GM18511 (cell line): ENCODE measurements around the gene CNGA1.
"Not testable (repeated sequence)": the region's sequence is repeated elsewhere in the genome, so short reads cannot be mapped to it uniquely, and the experiment has no call there.

Experiments used
- ATAC-seq: cut with Tn5 transposase; IDR thresholded peaks from one replicate; pipeline ENCODE4 v1.9.1; 2021; ENCODE audit warnings: mild to moderate bottlenecking, moderate library complexity; ENCODE audit not compliant: unreplicated experiment

CNGA1 gene

DNA sequence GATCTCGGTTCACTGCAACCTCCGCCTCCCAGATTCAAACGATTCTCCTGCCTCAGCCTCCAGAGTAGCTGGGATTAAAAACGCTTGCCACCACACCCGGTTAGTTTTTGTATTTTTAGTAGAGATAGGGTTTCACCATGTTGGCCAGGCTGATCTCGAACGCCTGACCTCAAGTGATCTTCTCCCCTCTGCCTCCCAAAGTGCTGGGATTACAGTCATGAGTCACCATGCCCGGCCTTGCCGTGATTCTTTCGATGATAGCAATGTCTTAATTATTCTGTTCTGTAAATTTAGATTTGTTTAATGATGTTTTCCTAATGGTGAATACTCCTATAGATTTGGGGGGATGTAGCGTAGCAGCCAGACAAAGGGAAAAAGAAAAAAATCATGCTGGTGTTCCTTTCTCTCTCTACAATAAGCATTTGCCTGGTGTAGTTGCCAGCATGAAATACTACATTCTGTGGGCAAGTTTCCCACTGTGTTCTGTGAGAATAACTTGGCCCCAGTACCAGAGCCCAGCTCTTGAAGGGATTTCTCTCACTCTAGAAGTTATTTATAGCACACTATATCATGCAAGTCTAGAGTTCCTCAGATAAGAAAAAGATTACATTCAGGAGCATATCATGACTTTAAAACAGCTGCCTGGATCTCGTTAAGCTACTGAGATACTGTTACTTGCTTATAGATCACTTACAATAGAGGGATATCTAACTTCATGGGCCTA is 15.5 kb upstream of the CNGA1 start:
- ATAC-seq, result no peak

DNA sequence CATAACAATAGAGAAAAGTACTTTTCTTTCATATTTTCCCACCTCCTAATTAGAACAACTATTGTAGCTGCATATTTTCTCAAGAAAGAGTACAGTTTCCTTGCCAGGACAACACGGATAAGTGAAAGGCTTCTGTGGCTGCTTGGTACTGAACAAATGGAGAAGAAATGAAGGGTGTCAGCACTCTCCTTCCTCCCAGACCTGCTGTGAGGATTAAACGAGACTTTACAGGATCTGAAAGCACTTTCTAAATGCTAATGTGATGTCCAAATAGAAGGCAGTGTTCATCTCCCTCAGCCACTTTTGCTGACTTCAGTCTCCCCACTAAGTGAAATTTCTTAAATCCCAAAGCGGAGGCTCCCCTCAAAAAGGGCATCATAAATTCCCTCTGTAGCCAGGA is 14.0 kb upstream of the CNGA1 start:
- ATAC-seq, result no peak

DNA sequence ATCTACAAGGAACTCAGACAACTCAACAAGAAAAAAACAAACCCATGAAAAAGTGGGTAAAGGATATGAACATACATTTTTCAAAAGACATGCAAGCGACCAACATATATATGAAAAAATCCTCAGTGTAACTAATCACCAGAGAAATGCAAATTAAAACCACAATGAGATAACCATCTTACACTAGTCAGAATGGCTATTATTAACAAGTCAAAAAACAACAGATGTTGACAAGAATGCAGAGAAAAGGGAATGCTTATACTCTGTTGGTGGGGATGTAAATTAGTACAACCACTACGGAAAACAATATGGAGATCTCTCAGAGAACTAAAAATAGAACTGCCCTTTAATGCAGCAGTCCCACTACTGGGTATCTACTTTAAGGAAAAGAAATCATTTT is 12.2 kb upstream of the CNGA1 start:
- peak; percentile 60 for ATAC-seq

DNA sequence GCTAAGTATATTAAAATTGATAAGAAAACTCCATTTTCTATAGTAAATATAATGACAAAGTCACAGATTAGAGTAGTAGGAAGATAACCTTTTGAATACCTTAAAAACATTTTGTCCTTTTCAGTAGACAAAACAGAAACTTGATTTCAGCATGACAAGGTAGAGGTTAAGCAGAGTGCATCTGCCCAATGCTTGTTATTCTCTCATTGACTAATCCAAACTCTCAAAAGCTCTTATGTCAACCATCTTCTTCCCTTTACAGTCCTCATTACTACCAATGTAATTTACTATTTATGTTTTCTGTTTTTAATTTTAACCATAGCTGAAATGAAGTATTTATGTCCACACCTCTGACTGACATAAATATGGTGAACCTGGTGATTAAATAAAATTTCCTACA is 11.2 kb upstream of the CNGA1 start:
- ATAC-seq, result peak; percentile 75

DNA sequence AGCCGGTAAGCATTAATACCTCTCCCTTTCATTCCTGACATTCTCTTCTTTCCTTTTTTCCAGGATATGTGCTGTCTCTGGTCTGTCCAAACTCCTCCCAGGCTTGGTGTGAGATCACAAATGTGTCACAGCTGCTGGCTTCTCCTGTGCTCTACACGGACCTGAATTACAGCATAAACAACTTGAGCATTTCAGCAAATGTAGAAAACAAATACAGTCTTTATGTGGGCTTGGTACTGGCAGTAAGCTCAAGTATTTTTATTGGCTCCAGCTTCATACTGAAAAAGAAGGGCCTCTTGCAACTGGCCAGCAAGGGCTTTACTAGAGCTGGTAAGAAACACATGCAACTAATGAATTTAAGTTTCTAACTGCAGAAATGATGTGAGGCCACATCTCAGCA is 8.5 kb upstream of the CNGA1 start:
- ATAC-seq, result no peak

DNA sequence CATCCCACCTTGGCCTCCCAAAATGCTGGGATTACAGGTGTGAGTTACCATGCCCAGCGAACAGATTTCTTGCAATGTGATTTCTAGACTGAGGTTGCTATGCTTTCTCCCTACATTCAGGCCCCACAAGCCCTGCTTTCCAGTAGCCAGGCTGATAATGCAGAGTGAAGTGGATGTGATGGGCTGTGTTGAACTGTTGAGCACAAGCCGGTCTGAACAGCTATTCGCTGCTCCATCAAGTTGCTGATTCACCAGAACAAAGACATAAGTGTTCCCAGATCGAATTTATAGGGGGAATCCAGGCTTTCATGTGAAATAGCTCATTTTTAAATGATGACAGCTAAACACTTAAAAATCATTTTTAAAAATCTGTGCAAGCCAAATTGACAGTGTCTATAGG is 8.0 kb upstream of the CNGA1 start:
- ATAC-seq, result no peak

DNA sequence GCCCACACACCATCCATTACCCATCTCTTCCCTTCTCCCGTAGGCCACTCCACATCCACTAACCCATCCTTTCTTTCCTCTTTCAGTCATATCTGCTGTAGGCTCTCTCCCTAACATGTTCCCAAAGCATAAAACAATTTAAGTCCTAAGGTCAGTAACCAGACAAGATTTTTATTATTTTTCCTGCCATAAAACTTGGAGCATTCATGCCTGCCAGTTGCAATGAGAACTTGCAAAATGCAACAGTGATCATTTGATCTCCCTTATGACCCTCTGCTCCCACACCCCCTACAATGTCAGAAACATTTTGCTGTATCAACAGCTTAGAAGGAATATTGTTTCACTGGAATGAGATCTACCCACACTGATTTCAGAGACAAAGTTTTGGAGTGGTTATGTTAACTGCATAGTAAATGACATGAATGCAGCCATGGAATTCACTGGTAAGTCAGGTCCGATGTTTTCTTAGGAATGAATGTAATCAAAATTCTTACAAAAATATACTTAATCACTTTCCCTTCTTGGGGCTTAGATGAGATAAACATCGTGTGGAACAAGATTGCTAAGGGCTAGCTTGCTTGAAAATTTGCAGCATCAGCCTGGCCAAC is 5.8 kb upstream of the CNGA1 start:
- ATAC-seq, result no peak

DNA sequence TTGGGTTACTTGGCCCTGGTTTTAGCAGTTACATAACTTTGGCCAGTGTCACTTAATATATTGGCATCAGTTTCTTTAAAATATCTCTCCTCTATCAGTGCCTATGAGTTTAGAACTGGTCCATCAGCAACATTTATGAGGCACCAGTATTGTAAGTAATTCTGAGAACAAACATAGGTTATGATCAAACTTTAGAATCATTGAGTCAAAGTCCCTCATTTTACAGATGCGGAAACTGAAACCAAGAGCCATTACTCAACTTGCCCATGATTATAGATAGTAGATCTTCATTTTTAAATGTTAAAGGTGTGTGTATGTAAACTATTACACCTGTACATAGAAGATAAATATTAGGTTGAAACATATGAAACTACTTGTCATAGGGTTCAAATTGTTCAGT is 4.6 kb upstream of the CNGA1 start:
- ATAC-seq, result no peak

DNA sequence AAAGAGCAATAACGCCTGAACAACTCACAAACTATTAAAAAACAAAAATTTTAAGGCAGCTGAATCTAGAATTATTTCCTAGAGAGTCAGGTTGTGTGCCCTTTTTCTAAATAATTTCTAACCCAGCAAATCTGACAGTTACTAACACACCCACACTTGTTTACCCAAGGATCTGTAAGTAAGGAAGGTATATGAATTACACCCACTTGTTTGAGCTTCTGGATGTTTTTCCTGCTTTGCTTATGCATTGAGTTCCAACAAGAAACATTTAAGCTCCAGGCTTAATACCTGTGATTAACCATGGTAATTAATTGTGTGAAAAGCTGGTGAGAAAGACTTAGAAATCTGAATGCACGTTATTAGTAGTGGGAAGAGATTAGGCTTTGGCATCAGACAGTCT is 1.6 kb upstream of the CNGA1 start:
- no peak for ATAC-seq

DNA sequence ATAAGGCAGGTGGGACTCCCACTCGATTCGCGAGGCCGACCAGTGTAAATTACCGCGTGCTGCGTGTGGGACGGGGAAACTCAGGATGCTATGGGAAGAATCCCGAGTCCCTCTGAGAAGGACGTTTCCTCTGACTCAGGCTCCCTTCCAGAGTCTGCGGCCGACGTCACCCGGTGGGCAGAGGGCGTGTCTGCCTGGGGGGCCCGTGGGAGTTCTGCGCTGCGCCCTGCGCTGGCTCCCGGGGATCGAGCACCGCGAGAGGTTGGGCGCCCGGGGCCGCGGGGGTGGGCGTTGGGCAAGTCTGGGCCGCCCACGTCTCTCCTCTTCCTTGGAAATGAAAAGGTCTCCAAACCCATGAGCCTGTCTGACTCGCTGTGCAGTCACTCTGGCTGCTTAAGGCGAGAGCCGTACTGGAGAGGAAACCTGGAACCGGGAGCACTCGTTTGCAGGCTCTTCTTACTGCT is 659 bp upstream of the CNGA1 start:
- ATAC-seq, result peak; percentile 17

DNA sequence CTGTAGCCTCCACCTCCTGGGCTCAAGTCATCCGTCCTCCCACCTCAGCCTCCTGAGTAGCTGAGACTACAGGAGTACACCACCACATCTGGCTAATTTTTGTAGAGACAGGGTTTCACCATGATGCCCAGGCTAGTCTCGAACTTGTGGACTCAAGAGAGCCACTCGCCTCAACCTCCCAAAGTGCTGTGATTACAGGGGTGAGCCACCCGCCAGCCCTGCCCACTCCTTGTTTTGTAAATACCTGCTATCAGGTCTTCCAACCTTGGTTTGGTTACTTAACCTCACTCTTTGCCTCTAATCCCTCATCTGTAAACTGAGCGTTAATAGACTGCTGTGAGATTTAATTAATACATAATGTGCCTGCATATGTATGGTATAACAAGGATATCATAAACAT is 803 bp downstream of the CNGA1 start:
- ATAC-seq, result no peak

DNA sequence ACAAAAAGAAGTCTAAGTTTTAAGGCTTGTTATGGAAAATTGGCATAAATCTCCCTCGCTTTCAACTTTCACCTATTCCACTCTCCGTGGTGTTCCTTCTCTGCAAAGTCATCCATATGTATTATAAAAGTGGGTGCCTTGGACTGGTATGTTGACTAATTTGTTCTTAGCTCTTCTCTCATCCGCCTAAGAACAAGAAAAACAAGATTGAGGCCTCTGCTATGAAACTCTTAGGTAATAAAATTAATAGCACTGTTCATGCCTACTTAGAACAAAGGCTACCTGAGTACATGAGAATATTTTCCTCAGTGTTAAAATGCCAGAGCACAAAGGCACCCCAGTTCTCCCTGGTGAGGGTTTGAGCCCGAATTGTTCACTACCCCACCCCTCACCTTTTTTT is 1.3 kb downstream of the CNGA1 start:
- no peak for ATAC-seq

DNA sequence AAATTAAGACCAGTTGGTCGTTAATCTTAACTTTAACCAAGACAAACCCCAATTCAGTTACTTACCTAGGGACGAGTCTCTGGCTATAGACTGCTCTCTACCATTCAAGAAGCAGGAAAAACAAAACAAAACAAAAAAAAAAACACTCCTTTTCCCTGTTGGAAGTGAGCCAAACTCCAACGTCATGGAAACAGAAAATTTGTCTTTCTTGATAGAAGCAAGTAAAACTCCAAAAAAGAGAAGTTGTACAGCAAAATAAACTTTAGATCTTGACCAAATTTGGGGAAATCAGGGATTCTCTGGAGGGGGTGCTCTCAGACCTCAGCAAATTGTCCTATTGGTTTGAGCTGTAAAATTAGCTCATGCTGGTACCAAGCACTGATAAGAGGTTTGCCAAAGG is 3.7 kb downstream of the CNGA1 start:
- ATAC-seq, result no peak

DNA sequence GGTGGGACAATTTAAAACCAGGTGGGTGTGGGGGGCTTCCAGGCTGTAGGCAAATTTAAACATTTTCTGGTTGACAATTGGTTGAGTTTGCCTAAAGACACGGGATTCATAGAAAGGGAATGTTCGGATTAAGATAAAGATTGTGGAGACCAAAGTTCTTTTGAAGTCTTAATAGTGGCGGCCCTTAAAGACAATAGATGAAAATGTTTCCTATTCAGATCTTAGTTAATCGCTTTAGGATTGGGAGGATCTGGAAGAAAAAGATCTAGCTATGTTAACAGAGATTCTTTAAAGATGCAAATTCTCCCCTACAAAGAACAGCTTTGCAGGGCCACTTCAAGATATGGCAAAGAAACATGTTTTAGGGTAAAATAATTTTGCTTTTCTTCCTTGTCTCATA is 4.8 kb downstream of the CNGA1 start:
- no peak for ATAC-seq

DNA sequence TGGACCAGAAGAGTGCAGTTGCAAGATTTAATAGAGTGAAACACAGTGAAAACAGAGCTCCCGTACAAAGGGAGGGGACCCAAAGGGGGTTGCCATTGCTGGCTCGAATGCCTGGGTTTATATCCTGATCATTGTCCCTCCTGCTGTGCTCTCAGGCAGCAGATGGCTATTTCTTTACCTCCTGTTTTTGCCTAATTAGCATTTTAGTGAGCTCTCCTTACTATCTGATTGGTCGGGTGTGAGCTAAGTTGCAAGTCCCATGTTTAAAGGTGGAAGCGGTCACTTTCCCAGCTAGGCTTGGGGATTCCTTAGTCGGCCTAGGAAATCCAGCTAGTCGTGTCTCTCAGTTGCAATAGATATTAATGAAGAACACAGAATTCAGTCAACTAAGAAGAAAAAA is 5.6 kb downstream of the CNGA1 start:
- not testable (repeated sequence) for ATAC-seq

DNA sequence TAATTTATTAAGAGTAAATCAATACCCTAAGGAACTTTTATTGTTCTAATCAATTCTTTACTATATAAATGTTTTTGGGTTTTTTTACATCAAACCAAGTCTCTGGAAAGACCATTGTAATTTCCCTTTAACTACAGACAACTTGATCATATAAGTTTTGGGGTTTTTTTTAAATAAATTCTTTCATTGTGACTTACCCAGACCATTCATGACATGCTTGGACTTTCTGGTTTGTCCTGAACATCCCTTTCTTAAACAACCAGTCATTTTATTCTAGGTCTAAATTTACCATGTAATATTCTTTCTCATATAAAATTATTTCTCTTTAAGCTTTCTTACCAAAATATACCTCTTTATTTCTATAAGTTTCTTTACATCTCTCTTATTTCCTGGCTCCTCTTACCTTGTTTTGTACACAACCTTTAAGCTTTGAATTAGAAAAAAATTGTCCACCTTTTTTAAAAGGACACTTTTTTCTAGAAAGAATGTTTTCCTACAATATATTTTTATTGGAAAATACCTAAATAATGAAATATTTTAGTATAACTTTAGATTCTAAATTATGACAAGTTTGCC is 8.4 kb downstream of the CNGA1 start:
- ATAC-seq, result no peak

DNA sequence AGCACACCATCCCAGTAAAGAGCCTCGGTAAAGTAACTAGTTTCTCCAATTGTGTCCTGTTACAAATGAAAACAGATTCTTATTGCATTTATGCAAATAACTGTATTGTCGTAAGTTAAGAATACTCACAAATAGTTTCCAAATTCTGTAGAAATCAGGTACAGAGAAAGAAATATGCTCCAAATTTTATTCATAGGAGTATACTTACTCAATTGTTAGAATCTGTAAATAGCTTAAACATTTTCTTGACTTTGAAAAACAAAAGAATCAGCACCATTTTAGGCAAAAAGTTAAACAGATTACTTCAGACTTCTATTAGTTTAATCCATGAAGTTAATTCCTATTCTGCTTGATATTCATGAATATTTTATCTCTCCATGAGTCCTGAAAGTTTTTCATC is 10.7 kb downstream of the CNGA1 start:
- no peak for ATAC-seq

DNA sequence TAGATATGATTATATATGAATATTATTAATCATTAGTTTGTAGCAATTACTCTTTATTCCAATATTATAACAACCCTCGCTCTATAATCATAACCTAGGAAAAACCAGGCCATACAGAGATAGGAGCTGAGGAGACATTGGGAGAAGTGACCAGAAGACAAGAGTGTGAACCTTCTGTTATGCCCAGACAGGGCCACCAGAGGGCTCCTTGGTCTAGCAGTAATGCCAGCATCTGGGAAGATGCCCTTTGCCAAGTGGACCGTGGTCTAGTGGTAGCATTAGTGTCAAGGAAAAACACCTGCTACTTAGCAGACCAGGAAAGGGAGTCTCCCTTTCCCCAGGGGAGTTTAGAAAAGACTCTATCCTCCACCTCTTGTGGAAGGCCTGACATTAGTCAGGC is 12.9 kb downstream of the CNGA1 start:
- ATAC-seq, result not testable (repeated sequence)

DNA sequence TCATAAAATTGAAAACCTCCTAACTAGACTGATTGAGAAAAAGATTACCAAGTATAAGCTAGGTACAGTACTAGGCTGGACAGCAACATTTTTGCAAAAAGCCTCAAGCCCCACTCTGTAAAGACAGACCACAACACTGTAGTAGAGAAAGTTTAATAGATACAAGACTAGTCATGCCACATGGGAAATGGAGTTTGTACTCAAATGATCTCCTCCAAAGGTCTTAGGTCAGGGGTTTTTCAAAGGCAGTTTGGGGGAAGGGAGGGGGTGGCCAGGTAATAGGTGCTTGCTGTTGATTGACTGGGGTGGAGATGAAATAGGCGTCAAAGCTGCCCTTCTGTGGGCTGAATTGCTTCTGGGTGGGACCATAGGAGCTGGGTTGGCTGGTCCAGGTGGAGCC is 14.2 kb downstream of the CNGA1 start:
- no peak for ATAC-seq

DNA sequence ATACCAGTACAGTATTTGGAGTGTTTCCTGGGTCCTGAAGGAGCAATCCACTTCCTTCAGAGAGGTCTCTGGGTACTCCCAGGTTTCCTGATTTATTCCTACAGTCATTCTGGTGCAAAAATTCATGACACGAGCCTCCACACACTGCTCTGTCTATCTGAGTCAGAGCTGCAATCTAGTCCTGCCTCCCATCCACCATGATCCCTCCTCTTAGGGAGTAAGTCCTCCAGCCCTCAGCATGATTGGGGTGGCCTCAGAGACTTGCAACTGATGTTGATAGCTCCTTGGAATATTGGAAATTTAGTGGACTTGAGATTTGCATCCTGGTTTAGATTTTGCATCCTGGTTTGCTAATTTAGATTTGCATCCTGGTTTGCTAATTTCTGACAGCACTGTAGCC is 20.5 kb downstream of the CNGA1 start:
- ATAC-seq, result no peak

DNA sequence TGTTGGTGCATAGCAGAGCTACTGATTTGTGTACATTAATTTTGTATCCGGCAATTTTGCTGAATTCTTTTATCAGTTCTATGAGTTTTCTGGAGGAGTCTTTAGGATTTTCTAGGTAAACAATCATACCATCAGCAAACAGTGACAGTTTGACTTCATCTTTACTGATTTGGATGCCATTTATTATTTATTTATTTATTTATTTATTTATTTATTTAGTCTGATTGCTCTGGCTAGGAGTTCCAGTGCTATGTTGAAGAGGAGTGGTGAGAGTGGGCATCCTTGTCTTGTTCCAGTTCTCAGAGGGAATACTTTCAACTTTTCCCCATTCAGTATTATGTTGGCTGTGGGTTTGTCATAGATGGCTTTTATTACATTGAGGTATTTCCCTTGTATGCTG is 24.0 kb downstream of the CNGA1 start:
- not testable (repeated sequence) for ATAC-seq

DNA sequence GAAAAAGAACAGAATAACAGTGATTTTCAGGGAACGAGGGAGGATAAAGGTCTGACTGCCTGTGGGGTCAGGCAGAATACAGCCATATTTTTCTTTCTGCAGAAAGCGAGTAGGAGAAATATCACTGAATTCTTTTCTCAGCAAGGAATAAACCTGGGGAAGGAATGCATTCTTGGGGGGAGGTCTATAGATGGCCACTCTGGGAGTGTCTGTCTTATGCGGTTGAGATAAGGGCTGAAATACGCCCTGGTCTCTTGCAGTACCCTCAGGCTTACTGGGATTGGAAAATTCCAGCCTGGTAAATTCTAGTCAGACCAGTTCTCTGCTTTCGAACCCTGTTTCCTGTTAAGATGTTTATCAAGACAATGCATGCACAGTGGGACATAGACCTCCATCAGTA is 26.3 kb downstream of the CNGA1 start:
- no peak for ATAC-seq

DNA sequence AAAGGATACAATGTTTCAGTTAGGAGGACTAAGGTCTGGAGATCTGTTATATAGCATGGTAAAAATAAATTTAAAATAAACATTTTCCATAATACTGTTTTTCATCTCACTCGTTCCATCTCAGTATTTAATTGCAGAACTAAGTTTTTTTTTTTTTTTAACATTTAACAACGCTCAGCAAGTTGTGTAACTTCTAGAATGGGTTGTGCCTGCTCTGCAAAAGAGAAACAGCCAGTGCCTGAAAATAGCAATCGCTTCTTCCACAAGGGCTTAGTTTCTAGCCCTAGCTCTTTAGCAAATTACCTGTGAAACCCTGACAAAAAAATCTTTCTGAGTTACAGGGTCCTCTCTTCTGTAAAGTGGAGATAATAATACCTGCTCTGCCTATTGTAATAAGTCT is 41.9 kb downstream of the CNGA1 start:
- ATAC-seq, result no peak
